Stimulated activated naive CD8-positive, alpha-beta T cell treated with anti-CD3 and anti-CD28 coated beads, Interleukin-15, Interleukin-2, amounts not matched to agents 100 U/mL and 50 U/mL, for 24 hours (primary cell): ENCODE measurements around the gene SCN5A.

Experiments used
- ATAC-seq: fragments of 150-1000 bp; cut with Tn5 transposase; one replicate; pipeline ENCODE4 v1.10.0; 2021
- DNase-seq: peaks from one replicate; pipeline ENCODE4 v3.0.0; 2021

SCN5A gene

GRCh38 chr3:38599886-38600285 is 49.6 kb downstream of the SCN5A start:
- DNase-seq: no peak
- no peak for ATAC-seq

GRCh38 chr3:38598791-38599190 is 50.7 kb downstream of the SCN5A start:
- DNase-seq (no peak), ATAC-seq (no peak)

GRCh38 chr3:38597502-38598060 is 51.9 kb downstream of the SCN5A start:
- ATAC-seq: no peak
- no peak for DNase-seq

GRCh38 chr3:38595393-38595792 is 54.1 kb downstream of the SCN5A start:
- no peak for ATAC-seq
- no peak for DNase-seq

- no peak for ATAC-seq
- DNase-seq: no peak
Measured at GRCh38 chr3:38590521-38590920, 59.0 kb downstream of the SCN5A start.

- DNase-seq (no peak), ATAC-seq (no peak)
Measured at GRCh38 chr3:38588995-38589937, 60.2 kb downstream of the SCN5A start.

GRCh38 chr3:38588371-38588971 is 61.0 kb downstream of the SCN5A start:
- ATAC-seq (no peak), DNase-seq (no peak)

- no peak for ATAC-seq
- no peak for DNase-seq
Measured at GRCh38 chr3:38587548-38588131, 61.8 kb downstream of the SCN5A start.

GRCh38 chr3:38586546-38587520 is 62.7 kb downstream of the SCN5A start:
- ATAC-seq (no peak), DNase-seq (no peak)

- no peak for DNase-seq
- ATAC-seq: no peak
Measured at GRCh38 chr3:38585791-38586420, 63.6 kb downstream of the SCN5A start.

GRCh38 chr3:38583688-38584087 is 65.8 kb downstream of the SCN5A start:
- ATAC-seq: no peak
- no peak for DNase-seq

- ATAC-seq (no peak), DNase-seq (no peak)
Measured at GRCh38 chr3:38582941-38583645, 66.4 kb downstream of the SCN5A start.

- ATAC-seq (no peak), DNase-seq (no peak)
Measured at GRCh38 chr3:38582316-38582715, 67.2 kb downstream of the SCN5A start.

GRCh38 chr3:38581774-38582173 is 67.7 kb downstream of the SCN5A start:
- no peak for ATAC-seq
- DNase-seq: no peak

GRCh38 chr3:38580450-38581382 is 68.8 kb downstream of the SCN5A start:
- no peak for DNase-seq

GRCh38 chr3:38579551-38580449 is 69.7 kb downstream of the SCN5A start:
- ATAC-seq: no peak
- no peak for DNase-seq

More at GRCh38 chr3:38580450-38581382, 68.8 kb downstream of the SCN5A start:
- no peak for ATAC-seq

GRCh38 chr3:38579141-38579540 is 70.3 kb downstream of the SCN5A start:
- no peak for DNase-seq

GRCh38 chr3:38578551-38578950 is 70.9 kb downstream of the SCN5A start:
- ATAC-seq: no peak
- DNase-seq: no peak

More at GRCh38 chr3:38579141-38579540, 70.3 kb downstream of the SCN5A start:
- ATAC-seq: no peak
